Measurements from ENCODE around the gene ARID4A. TPM values are rescaled to one million over a fixed set of nuclear protein-coding genes. Genes with fewer than 3 reads are reported as not detected.
A peak's percentile ranks its signal among the peaks of the same experiment; 100 is the strongest.
"Not testable (repeated sequence)": the region's sequence is repeated elsewhere in the genome, so short reads cannot be mapped to it uniquely, and the experiment has no call there.

Gene ARID4A, protein sequence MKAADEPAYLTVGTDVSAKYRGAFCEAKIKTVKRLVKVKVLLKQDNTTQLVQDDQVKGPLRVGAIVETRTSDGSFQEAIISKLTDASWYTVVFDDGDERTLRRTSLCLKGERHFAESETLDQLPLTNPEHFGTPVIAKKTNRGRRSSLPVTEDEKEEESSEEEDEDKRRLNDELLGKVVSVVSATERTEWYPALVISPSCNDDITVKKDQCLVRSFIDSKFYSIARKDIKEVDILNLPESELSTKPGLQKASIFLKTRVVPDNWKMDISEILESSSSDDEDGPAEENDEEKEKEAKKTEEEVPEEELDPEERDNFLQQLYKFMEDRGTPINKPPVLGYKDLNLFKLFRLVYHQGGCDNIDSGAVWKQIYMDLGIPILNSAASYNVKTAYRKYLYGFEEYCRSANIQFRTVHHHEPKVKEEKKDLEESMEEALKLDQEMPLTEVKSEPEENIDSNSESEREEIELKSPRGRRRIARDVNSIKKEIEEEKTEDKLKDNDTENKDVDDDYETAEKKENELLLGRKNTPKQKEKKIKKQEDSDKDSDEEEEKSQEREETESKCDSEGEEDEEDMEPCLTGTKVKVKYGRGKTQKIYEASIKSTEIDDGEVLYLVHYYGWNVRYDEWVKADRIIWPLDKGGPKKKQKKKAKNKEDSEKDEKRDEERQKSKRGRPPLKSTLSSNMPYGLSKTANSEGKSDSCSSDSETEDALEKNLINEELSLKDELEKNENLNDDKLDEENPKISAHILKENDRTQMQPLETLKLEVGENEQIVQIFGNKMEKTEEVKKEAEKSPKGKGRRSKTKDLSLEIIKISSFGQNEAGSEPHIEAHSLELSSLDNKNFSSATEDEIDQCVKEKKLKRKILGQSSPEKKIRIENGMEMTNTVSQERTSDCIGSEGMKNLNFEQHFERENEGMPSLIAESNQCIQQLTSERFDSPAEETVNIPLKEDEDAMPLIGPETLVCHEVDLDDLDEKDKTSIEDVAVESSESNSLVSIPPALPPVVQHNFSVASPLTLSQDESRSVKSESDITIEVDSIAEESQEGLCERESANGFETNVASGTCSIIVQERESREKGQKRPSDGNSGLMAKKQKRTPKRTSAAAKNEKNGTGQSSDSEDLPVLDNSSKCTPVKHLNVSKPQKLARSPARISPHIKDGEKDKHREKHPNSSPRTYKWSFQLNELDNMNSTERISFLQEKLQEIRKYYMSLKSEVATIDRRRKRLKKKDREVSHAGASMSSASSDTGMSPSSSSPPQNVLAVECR
- 8.0 and 8.1 TPM in 2 replicates for total RNA-seq (2014; rRNA removed; shearing (Covaris generic))
- 4.5 and 5.6 TPM in 2 replicates for polyA plus RNA-seq (2014; cell fraction: nucleus; rRNA removed)

DNA sequence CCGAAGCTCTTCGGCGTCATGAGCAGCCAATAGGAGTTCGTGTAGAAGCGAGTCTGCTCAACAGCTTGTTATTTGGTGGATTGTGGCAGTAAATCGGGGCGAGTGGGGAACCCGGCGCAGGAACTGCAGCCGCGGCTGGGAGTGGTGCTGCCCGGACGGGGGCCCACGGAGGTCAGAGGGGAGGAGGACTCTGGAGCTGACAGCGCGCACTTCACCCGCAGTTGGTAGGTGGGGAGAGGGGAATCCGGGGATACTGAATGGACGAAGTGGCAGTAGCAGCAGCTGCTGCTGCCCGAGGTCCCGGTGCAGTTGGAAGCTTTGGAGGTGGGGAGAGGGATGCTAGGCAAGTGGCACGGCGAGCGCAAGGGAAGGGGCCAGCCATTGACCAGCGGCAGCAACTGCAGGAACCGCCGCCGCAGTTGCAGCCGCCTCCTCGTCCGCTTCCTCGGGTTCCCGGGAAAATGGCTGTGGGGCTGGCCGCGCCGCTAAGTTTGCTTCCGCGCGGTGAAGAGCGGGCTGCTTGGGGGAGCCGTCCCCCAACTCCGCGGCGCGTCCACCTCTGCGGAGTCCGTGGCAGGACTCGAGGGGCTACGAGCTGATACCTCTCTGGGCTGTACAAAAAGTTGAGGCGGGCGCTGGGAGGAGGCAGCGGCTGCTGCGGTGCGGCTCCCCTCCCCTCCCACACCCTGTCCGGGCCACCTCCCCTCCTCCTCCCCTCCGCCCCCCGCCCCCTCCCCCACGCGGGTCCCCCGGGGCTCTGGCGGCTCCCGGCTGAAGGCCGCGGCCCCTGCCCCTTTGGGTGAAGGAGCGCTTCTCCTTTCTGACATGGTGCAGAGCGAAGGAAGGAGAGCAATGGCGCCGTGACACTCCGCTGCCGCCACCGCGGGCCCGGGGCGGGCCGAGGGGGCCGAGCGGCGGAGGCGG lies at the start of gene ARID4A:
ARID4A (plus strand) TSS at position 79 of the 924 bp plus-strand sequence. CDS start 1,300 bp downstream, outside the sequence.
- DNase-seq (ENCODE audit: extremely low read depth, low read depth) = no peak

DNA sequence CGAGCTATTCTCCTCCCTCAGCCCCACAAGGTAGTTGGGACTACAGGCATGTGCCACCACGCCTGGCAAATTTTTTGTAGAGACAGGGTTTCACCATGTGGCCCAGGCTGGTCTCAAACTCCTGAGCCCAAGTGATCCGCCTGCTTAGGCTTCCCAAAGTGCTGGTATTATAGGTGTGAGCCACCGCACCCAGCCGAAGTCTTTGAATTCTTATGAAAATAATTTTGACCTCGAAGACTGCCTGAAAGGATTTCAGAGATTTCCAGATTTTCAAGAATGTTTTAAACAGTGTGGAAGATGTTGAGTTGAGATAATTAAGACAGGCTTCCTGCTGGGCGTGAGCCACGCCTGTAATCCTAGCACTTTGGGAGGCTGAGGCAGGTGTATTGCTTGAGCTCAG lies 48.7 kb upstream of the ARID4A start:
- DNase-seq (ENCODE audit: extremely low read depth, low read depth) = no peak

DNA sequence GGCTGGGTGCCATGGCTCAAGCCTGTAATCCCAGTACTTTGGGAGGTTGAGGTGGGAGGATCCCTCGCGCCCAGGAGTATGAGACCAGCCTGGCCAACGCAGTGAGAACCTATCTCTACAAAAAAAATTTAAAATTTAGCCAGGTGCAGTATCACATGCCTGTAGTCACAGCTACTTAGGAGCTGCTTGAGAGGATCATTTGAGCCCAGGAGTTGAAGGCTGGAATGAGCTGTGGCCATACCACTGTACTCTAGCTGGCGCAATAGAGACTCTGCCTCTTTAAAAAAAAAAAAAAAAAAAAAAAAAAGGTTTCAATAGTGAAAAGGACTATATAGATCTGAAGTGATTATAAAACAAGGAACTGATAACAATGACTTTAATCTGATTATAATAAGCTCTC lies 40.2 kb upstream of the ARID4A start:
- no peak for DNase-seq (ENCODE audit: extremely low read depth, low read depth)

DNA sequence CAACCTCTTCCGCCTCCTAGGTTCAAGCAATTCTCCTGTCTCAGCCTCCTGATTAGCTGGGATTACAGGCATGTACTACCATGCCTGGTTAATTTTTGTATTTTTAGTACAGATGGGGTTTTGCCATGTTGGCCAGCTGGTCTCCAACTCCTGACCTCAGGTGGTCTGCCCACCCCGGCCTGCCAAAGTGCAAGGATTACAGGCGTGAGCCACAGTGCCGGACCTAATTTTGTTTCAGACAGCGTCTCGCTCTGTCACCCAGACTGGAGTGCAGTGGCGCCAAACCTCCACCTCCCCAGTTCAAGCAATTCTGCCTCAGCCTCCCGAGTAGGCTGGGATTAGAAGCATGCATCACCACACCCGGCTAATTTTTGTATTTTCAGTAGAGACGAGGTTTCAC lies 36.4 kb upstream of the ARID4A start:
- not testable (repeated sequence) for DNase-seq (ENCODE audit: extremely low read depth, low read depth)

DNA sequence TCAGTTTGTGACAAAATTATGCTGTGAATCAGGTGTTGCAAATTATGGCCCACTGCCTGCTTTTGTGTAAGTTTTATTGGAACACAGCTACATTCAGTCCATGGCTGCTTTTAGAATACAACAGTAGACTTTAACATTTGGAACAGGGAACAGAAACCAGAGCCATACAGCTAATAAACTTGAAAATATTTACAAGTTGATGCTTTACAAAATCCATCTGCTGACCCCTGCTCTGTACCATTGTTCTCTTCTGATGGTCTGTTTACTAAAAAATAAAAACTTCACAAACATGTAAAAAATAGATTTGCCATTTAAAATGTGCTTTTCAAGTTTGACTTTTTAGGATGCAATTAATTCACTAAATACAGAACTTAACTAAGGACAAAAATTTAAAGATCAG lies 33.0 kb upstream of the ARID4A start:
- no peak for DNase-seq (ENCODE audit: extremely low read depth, low read depth)

DNA sequence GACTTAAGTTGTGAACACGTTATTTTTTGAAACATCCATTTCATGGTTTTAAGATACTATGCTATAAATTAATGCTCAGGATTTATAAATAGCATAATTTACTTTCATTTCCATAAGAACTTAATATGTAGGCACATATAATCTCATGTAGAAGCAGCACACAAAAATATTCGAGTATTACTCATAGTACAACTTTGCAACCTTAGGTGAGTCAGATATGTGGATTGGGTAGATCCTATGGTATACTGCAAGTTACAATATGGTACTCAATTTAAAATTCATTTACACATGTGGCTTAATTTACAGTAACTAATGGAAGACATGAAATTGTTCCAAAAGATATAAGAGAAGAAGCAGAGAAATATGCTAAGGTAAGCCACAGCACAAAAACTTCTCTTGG lies 27.7 kb upstream of the ARID4A start:
- no peak for DNase-seq (ENCODE audit: extremely low read depth, low read depth)

DNA sequence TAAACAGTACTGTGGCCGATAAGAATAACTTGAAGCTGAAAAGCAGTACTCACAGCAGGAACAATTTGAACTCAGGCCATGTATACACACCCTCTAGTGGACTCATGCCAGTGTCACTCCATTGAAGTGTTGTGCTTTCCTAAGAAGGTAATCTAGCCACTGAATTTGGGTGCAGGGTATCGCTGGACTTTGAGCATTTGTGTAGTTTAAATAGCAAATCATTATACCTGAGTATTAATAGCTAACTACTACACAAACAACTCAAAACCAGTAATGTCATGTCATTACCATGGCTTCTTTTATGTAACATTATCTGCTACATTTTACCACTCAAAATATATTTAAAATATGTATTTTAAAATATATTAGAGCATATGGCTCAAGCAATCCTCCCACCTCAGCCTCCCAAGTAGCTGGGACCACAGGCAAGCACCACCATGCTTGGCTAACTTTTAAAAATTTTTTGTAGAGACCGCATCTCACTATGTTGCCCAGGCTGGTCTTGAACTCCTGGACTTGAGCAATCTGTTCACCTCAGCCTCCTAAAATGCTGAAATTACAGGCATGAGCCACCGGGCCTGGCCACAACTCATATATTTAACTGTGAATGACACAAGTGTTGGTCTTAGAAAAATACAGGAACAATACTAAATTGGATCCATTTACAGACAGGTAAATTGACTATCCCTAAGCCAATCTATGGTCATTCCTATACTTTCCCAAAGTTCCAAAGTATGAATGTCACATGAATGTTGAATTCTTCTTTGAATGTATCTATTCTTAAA lies 25.6 kb upstream of the ARID4A start:
- peak; percentile 22 for DNase-seq (ENCODE audit: extremely low read depth, low read depth)

DNA sequence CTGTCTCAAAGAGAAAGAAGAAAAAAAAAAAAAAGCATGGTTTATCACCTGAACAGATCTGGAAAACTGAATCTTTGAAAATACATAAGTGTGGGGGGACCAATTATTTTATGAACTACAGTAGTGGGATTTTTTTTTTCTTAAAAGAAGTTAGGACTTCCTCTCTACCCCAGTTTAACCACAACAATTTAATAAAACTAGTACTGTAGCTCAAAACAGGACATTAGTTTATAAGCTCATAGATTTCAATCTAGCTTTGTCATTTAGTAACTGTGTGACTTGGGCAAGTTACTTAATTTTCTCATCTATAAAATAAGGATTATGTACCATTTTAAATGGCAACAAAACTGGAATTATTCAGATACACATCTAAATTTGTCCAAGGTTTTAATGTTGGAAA lies 23.5 kb upstream of the ARID4A start:
- no peak for DNase-seq (ENCODE audit: extremely low read depth, low read depth)

DNA sequence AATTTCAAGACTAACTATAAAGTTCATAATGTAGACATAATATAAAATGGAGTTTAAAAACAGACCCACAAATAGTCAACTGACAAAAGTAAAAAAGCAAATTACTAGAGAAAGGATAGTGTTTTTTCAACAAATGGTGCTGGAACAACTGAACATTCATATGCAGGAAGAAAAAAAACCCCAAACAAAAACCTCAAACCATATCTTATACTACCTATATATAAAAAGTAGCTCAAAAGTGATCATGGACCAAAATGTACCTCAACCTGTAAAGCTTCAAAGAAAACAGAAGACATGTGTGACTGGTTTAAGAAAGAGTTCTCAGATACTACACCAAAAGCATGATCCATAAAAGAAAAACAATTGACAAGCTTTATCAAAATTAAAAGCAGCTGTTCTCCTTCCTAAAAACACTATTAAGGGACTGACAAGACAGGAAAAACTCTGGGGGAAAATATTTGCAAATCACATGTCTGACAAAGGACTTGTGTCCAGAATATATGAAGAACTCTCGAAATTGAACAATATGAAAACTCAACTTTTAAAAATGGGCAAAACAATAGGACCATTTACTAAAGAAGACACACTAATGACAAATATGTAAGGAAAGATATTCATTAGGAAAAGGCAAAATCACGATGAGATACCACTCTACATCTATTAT lies 22.7 kb upstream of the ARID4A start:
- DNase-seq (ENCODE audit: extremely low read depth, low read depth) = no peak

DNA sequence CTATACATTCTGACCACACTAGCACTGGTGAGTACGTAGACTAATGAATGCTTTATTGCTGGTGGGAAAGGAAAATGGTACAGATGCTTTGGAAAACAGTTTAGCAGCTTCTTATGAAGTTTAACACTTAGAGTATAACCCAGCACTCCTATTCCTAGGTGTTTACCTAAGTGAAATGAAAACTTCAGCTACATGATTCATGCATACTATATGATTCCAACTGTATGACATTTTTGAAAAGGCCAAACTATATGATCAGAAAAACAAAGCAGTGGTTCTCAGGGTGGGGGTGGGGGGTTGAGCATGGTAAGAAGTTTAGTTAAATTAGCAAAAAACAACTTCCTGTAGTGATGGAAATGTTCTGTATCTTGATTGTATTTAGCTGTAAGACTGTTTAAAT lies 22.1 kb upstream of the ARID4A start:
- no peak for DNase-seq (ENCODE audit: extremely low read depth, low read depth)

DNA sequence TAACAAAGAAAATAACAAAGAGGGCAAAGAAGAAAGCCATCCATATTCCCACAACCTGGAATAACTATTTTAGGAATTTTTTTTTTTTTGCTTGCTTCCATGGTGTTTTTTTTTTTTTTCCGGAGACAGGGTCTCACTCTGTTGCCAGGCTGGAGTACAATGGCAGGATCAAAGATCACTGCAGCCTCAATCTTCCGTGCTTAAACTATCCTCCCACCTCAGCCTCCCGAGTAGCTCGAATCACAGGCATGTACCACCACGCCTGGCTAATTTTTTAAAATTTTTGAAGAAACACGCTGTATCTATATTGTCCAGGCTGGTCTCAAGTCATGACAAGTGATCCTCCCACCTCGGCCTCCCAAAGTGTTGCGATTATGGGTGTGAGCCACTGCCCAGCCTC lies 20.2 kb upstream of the ARID4A start:
- DNase-seq (ENCODE audit: extremely low read depth, low read depth) = no peak

DNA sequence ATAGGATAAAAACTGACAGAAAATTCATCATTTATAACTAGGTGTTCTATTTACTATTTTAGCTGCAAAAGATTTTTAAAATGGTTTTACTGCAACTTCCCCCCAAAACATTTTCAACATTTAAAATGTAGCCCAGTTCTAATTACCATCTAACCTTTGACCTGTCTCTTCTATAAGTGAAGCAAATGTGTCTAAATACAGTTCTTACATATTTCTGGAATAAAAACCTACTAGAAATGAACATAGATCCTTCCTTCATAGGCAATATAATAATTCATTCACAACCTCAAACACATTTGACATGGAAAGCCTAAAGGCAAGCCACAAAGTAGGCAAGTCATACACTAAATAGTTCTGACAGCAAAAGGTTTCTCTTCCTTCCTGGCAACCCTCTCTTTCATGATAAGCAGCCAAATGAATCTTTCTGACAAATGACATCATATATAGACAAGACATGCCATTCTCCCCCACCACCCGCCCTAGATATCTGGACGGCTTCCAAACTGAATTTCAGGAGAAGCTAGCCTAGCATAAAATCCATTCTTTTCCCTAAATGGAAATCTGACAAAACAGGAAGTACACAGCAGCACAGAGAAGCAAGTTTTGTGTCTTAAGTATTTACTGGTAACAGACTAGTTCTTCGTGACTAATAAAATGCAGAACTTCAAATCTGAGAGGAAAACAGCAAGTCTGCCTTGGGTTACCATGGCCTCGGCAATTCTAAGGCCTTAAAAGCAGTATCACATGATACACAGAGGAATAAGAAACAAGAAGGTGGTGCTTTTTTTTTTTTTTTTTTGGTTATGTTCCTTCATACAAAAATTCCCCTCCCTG lies 17.2 kb upstream of the ARID4A start:
- no peak for DNase-seq (ENCODE audit: extremely low read depth, low read depth)

DNA sequence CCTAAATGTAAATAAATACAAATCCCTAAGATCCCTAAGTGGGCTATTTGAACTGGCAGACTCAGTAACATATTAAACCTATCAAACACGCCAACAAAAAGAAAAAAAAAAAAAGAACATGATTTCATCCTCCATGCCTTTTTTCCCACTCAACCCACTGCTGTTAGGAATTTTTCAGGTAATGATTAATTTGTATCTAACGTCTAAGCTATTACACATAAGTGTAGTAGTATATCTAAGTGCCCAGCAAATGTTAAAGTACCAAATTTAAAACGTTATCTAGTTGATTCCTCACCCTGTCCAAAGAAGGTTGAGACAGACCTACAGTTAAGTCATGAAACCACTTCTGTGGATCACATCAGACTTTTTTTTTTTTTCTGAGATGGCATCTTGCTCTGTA lies 16.4 kb upstream of the ARID4A start:
- DNase-seq (ENCODE audit: extremely low read depth, low read depth) = no peak

DNA sequence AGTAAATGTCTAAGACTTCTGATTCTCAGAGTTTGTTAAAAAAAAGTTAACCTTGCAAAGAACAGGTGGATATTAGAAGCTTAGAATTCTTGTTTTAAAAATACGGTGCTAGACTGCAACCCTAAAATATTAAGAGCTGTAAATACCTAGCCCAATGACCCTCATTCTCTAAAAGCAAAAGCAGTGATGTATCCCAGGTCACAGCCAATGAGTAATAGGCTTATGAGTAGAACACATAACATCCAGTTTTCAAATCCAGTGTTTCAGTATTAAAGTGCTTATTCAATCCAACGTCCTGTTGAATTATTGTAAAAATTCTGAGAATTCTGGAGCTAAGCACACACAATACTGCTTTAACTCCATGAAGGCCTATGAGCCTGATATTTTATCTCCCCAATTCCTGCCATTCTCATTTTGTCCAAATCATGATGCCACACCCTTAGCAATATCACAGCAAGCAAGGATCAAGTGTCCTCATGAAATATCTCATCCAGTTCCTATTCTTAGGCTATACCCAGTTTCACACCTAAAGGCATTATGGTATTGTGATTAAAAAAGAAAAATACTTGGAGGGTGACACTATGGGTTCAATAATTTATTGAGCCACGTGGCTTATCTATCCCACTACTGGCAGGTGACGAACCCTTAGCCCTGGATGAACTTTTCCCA lies 15.3 kb upstream of the ARID4A start:
- no peak for DNase-seq (ENCODE audit: extremely low read depth, low read depth)

DNA sequence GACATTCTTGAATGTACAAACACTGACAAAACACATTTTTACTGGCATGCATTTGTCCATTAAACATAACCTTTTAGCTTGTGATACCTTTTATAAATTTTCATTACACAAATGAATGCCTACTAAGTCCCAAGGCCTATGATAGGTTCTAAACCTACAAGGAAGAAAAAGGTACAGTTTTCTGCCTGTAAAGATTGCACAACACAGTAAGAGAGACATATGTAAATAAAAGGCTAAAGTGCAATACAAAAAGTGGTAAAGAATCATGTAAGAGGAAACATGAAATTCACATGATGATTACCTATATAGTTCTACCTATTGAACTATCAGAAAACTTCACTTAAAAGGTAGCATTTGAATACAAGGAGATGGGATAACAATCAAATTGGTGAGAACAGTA lies 14.6 kb upstream of the ARID4A start:
- no peak for DNase-seq (ENCODE audit: extremely low read depth, low read depth)

DNA sequence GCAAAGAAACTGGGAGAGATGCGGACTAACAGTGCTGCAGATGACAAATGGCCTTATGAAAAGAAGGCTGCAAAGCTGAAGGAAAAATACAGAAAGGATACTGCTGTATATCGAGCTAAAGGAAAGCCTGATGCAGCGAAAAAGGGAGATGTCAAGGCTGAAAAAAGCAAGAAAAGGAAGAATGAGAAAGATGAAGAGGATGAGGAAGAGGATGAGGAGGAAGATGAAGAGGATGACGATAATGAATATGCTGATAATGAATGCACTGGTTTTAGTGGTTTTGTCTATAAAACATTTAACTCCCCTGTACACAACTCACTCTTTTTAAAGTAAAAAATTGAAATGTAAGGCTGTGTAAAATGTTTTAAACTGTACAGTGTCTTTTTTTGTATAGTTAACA lies 13.2 kb upstream of the ARID4A start:
- no peak for DNase-seq (ENCODE audit: extremely low read depth, low read depth)

DNA sequence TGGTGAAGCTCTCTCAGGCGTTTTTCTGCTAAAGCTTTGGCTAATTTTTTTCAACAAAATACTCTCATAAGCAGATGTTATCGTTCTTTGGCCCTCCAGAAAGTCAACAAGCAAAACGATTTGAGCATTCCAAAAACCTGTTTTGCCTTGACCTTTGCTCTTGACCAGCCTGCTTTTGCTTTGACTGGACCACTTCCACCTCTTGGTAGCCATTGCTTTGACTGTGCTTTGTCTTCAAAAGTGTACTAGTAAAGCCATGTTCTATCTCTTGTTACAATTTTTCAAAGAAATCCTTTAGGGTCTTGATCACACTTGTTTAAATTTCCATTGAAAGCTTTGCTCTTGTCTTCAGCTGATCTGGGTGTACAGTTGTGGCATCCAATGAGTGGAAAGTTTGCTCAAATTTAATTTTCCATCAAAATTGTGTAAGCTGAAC lies 10.7 kb upstream of the ARID4A start:
- no peak for DNase-seq (ENCODE audit: extremely low read depth, low read depth)

Data from NCI-H460 (cell line).